Measurements from ENCODE around the gene ARHGEF12. TPM values are rescaled to one million over a fixed set of nuclear protein-coding genes. Genes with fewer than 3 reads are reported as not detected.

ARHGEF12 gene
- polyA plus RNA-seq, 3 donors = 0.25 to 0.87 (median 0.27) TPM

DNA sequence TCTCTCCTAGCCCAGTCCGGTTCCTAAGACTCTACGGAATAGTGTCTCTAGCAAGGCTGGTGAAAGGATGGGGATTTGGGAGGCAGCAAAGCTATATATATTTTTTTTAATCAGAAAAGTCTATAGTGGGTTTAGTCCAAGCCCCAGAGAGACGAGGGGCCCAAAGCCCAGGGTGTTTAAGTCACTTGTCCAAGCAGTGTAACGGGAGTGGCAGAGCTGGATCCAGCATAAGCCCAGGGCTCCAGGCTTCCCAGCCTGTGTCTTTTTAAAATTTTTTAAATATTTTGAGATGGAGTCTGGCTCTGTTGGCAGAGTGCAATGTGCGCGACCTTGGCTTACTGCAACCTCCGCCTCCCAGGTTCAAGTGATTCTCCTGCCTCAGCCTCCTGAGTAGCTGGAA, 182.1 kb downstream of the ARHGEF12 start:
- Histone ChIP-seq H3K27ac (ENCODE audit: low read depth in 1 of 2, low read length in 2 of 2) (no peak overlapping the region), H2AFZ (ENCODE audit: insufficient read depth, low read depth, low read length, poor library complexity, severe bottlenecking) (no peak overlapping the region), H3K4me3 (replicated peaks in 1 of 3; ENCODE audit: low read depth in 2 of 3, low read length in 3 of 3) (no peak overlapping the region), H3K36me3 (replicated peaks in 1 of 2; ENCODE audit: control insufficient read depth in 1 of 2, insufficient read depth in 2 of 2, low read length in 2 of 2) (no peaks in the 10 kb centered on the region), H3K9me3 (replicated peaks in 1 of 2; ENCODE audit: control insufficient read depth in 1 of 2, insufficient read depth in 1 of 2, low read length in 2 of 2) (no peaks in the 10 kb centered on the region), H3K9ac (ENCODE audit: insufficient read depth, low read length, poor library complexity, severe bottlenecking) (no peak overlapping the region), H3K79me2 (ENCODE audit: insufficient read depth, low read length) (no peaks in the 10 kb centered on the region), H3K4me2 (replicated peaks; ENCODE audit: extremely low read depth, low read length, poor library complexity, severe bottlenecking) (no peak overlapping the region), H4K20me1 (ENCODE audit: insufficient read depth, low read length) (no peaks in the 10 kb centered on the region), H3K4me1 (ENCODE audit: control insufficient read depth in 1 of 2, insufficient read depth in 2 of 2, low read length in 2 of 2) (no peaks in the 10 kb centered on the region), H3K27me3 (ENCODE audit: control insufficient read depth in 2 of 2, insufficient read depth in 2 of 2, low read length in 2 of 2) (peaks cover 0 to 34% of the 10 kb centered on the region in 2 donors)
- peaks cover 36 to 44% (median 44%) of the 10 kb centered on the region in 3 donors for H3K27me3 Mint-ChIP-seq (ENCODE audit: low read depth in 3 of 3)
- H3K36me3 Mint-ChIP-seq = no peaks in the 10 kb centered on the region
- no peaks in the 10 kb centered on the region for H3K9me3 Mint-ChIP-seq
- no peak overlapping the region for H3K4me3 Mint-ChIP-seq
- TF ChIP-seq, protein P1, sequence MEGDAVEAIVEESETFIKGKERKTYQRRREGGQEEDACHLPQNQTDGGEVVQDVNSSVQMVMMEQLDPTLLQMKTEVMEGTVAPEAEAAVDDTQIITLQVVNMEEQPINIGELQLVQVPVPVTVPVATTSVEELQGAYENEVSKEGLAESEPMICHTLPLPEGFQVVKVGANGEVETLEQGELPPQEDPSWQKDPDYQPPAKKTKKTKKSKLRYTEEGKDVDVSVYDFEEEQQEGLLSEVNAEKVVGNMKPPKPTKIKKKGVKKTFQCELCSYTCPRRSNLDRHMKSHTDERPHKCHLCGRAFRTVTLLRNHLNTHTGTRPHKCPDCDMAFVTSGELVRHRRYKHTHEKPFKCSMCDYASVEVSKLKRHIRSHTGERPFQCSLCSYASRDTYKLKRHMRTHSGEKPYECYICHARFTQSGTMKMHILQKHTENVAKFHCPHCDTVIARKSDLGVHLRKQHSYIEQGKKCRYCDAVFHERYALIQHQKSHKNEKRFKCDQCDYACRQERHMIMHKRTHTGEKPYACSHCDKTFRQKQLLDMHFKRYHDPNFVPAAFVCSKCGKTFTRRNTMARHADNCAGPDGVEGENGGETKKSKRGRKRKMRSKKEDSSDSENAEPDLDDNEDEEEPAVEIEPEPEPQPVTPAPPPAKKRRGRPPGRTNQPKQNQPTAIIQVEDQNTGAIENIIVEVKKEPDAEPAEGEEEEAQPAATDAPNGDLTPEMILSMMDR (IDR thresholded peaks at IDR 0.05) = no peak
- DNase-seq = no peak
- H3K4me1 Mint-ChIP-seq = no peaks in the 10 kb centered on the region
- no peak overlapping the region for H3K27ac Mint-ChIP-seq
- 90% methylated on average over 3 of the region's 7 CpGs for WGBS (ENCODE audit: insufficient coverage)
- intact Hi-C loops (cut with micrococcal nuclease) = loop anchor here in 1 of 2 donors (10.0 kb wide), 2 partner anchors 596 to 676 kb away; no protein-coding TSS in a partner anchor

DNA sequence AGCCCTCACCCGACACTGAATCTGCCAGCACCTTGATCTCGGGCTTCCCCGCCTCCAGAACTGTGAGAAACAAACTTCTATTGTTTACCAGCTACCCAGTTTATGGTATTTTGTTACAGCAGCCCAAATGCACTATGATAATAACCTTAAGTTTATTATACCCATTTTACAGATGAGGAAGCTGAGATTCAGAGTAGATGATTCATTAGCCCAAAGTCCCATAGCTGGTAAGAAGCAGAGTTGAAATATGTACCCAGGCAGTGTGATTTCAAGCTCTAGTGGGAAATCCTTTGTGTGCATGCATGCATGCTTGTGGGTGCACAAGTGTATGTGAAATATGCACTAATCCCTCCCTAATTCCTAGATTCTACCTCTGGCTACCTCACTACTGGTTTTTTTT, 183.3 kb downstream of the ARHGEF12 start:
- H3K9me3 ChIP-seq (replicated peaks in 1 of 2; ENCODE audit: control insufficient read depth in 1 of 2, insufficient read depth in 1 of 2, low read length in 2 of 2) = no peaks in the 10 kb centered on the region
- intact Hi-C loops (cut with micrococcal nuclease) = loop anchor here in 1 of 2 donors (10.0 kb wide), 2 partner anchors 595 to 675 kb away; no protein-coding TSS in a partner anchor

More for the DNA sequence above, 183.3 kb downstream of the ARHGEF12 start:
- Mint-ChIP-seq H3K27me3 (ENCODE audit: low read depth in 3 of 3) (peaks cover 29 to 47% (median 37%) of the 10 kb centered on the region in 3 donors), H3K4me1 (no peaks in the 10 kb centered on the region), H3K36me3 (no peaks in the 10 kb centered on the region), H3K9me3 (no peaks in the 10 kb centered on the region), H3K27ac (no peak overlapping the region), H3K4me3 (no peak overlapping the region)
- Histone ChIP-seq H3K79me2 (ENCODE audit: insufficient read depth, low read length) (no peaks in the 10 kb centered on the region), H3K4me3 (replicated peaks in 1 of 3; ENCODE audit: low read depth in 2 of 3, low read length in 3 of 3) (no peak overlapping the region), H4K20me1 (ENCODE audit: insufficient read depth, low read length) (no peaks in the 10 kb centered on the region), H3K27me3 (ENCODE audit: control insufficient read depth in 2 of 2, insufficient read depth in 2 of 2, low read length in 2 of 2) (peaks cover 0 to 23% of the 10 kb centered on the region in 2 donors), H3K36me3 (replicated peaks in 1 of 2; ENCODE audit: control insufficient read depth in 1 of 2, insufficient read depth in 2 of 2, low read length in 2 of 2) (no peaks in the 10 kb centered on the region), H3K4me1 (ENCODE audit: control insufficient read depth in 1 of 2, insufficient read depth in 2 of 2, low read length in 2 of 2) (no peaks in the 10 kb centered on the region), H3K27ac (ENCODE audit: low read depth in 1 of 2, low read length in 2 of 2) (no peak overlapping the region), H2AFZ (ENCODE audit: insufficient read depth, low read depth, low read length, poor library complexity, severe bottlenecking) (no peak overlapping the region), H3K4me2 (replicated peaks; ENCODE audit: extremely low read depth, low read length, poor library complexity, severe bottlenecking) (no peak overlapping the region), H3K9ac (ENCODE audit: insufficient read depth, low read length, poor library complexity, severe bottlenecking) (no peak overlapping the region)
- DNase-seq = no peak
- WGBS (ENCODE audit: insufficient coverage) = no CpG with 5 or more reads among the region's 3 CpGs
- TF ChIP-seq, protein P1 (IDR thresholded peaks at IDR 0.05) = no peak
